Left ventricle myocardium inferior (tissue), 1 donor: ENCODE measurements around the gene PDGFB. TPM values are rescaled to one million over a fixed set of nuclear protein-coding genes. Genes with fewer than 3 reads are reported as not detected.

Experiments used
- DNase-seq: peaks from one replicate; pipeline ENCODE4 v3.0.0-alpha.2; 2020
- H3K27ac ChIP-seq: fragments of 200-600 bp; replicated peaks from 2 replicates; pipeline ENCODE4 v1.8.0; 2021
- H3K27me3 ChIP-seq: fragments of 200-600 bp; 2 replicates; pipeline ENCODE4 v1.8.0; 2021; ENCODE audit warnings: low read depth
- H3K36me3 ChIP-seq: fragments of 200-600 bp; 2 replicates; pipeline ENCODE4 v1.8.0; 2021
- H3K4me1 ChIP-seq: fragments of 200-600 bp; 2 replicates; pipeline ENCODE4 v1.8.0; 2021
- H3K4me3 ChIP-seq: fragments of 200-600 bp; 2 replicates; pipeline ENCODE4 v1.8.0; 2021; ENCODE audit warnings: mild to moderate bottlenecking, moderate library complexity
- H3K9me3 ChIP-seq: fragments of 200-600 bp; replicated peaks from 2 replicates; pipeline ENCODE4 v1.8.0; 2021
- intact Hi-C: fragments of 100-400 bp; cut with micrococcal nuclease; formaldehyde crosslinking; loops from one replicate; pipeline ENCODE4 v1.11.0; 2022
- total RNA-seq: library from RNA; stranded (reverse); fragmentation: NEBNext Ultra II Directional; extraction: Animal tissue kit (Norgen Biotek cat#: 25700); gene quantifications from one replicate; pipeline ENCODE4 v1.2.1, GENCODE V29; 2021
- TF ChIP-seq, protein P1 (sequence below): fragments of 200-600 bp; IDR thresholded peaks from 2 replicates; pipeline ENCODE4 v1.8.0; 2021; ENCODE audit warnings: antibody characterized with exemption, mild to moderate bottlenecking, borderline replicate concordance
- donor health status: DM: no; HTN: yes; CAD: no; lungs with severe emphysema.

PDGFB gene
- total RNA-seq, 1 donor from 2014 or later = 17.2 TPM

DNA sequence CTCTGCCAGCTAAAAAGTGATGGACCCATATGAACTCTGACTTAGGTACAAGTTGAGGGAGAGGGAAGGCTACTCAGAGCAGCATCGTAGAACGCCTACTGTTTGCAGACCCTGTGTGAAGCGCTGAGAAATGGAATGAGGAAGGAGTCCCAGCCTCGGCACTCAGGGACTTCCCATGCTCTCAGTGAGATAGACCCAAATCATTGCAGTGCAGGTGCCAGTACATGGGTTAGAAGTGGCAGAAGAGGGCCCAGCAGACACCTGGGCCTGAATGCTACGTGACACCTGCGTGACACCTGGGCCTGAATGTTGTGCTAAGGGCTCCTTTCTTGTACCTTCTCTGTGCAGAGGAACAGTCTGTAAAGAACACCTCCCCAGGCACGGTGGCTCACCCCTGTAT is 2.6 kb upstream of the PDGFB start:
- Histone ChIP-seq H3K27ac (no peak overlapping the region), H3K4me1 (peaks cover 78% of the 10 kb centered on the region)

DNA sequence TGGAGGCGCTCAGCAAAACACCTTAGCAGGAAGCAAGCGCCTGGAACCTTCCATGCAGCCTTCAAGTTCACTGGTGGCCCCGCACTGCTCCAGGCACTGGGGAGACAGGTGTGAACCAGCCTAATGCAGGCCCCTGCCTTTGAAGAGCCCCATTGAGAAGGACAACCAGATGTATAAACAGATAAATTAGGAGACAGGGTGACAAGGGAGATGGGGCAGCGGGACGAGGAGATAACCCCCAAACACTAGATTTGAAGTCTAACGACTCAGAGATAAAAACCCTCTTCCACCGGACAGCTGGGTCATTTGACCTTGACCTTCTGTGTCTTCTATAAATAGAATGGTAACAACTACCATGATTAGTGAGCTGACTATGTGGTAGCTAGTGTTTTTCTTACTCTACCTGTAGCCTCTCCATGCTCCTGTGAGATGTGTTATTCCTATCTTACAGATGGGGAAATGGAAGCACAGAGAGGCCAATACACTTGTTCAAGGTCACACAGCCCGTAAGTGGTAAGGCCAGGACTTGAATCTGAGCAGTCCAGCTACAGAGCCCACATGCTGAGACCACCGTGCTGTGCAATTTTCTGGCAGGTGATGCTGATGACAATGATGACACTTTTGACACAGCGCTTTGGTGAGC is 2.0 kb upstream of the PDGFB start:
- no peak for DNase-seq
- intact Hi-C loops = no loop called here
- H3K4me1 ChIP-seq = peaks cover 78% of the 10 kb centered on the region
- H3K4me3 ChIP-seq = no peak overlapping the region
- H3K27me3 ChIP-seq = peaks cover 13% of the 10 kb centered on the region
- no peak overlapping the region for H3K27ac ChIP-seq
- TF ChIP-seq, protein P1, sequence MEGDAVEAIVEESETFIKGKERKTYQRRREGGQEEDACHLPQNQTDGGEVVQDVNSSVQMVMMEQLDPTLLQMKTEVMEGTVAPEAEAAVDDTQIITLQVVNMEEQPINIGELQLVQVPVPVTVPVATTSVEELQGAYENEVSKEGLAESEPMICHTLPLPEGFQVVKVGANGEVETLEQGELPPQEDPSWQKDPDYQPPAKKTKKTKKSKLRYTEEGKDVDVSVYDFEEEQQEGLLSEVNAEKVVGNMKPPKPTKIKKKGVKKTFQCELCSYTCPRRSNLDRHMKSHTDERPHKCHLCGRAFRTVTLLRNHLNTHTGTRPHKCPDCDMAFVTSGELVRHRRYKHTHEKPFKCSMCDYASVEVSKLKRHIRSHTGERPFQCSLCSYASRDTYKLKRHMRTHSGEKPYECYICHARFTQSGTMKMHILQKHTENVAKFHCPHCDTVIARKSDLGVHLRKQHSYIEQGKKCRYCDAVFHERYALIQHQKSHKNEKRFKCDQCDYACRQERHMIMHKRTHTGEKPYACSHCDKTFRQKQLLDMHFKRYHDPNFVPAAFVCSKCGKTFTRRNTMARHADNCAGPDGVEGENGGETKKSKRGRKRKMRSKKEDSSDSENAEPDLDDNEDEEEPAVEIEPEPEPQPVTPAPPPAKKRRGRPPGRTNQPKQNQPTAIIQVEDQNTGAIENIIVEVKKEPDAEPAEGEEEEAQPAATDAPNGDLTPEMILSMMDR = no peak
- no peaks in the 10 kb centered on the region for H3K9me3 ChIP-seq
- H3K36me3 ChIP-seq = no peaks in the 10 kb centered on the region

More for the DNA sequence above, 2.6 kb upstream of the PDGFB start:
- TF ChIP-seq, protein P1 = no peak
- DNase-seq = no peak
- intact Hi-C loops = no loop called here
- peaks cover 13% of the 10 kb centered on the region for H3K27me3 ChIP-seq
- H3K9me3 ChIP-seq = no peaks in the 10 kb centered on the region
- H3K4me3 ChIP-seq = no peak overlapping the region
- no peaks in the 10 kb centered on the region for H3K36me3 ChIP-seq

DNA sequence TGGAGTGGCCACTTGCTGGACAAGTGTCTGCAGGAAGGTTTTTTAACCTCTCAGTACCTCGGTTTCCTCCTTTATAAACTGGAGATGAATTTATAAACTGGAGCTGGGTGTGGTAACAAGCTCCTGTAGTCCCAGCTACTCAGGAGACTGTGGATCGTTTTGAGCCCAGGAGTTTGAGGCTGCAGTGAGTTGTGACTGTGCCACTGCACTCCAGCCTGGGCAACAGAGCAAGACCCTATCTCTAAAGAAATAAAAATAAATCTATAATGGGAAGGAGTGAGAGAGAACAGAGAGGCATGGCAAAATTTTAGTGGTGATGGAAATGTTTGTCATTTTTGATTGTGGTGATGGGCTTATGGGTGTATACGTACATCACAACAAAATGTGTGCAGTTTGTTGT is 1.4 kb upstream of the PDGFB start:
- DNase-seq = no peak
- Histone ChIP-seq H3K9me3 (no peaks in the 10 kb centered on the region), H3K27ac (peak overlapping the region; percentile 16), H3K4me3 (no peak overlapping the region), H3K4me1 (peaks cover 84% of the 10 kb centered on the region), H3K36me3 (no peaks in the 10 kb centered on the region), H3K27me3 (peaks cover 13% of the 10 kb centered on the region)
- intact Hi-C loops = no loop called here
- TF ChIP-seq, protein P1 = no peak

DNA sequence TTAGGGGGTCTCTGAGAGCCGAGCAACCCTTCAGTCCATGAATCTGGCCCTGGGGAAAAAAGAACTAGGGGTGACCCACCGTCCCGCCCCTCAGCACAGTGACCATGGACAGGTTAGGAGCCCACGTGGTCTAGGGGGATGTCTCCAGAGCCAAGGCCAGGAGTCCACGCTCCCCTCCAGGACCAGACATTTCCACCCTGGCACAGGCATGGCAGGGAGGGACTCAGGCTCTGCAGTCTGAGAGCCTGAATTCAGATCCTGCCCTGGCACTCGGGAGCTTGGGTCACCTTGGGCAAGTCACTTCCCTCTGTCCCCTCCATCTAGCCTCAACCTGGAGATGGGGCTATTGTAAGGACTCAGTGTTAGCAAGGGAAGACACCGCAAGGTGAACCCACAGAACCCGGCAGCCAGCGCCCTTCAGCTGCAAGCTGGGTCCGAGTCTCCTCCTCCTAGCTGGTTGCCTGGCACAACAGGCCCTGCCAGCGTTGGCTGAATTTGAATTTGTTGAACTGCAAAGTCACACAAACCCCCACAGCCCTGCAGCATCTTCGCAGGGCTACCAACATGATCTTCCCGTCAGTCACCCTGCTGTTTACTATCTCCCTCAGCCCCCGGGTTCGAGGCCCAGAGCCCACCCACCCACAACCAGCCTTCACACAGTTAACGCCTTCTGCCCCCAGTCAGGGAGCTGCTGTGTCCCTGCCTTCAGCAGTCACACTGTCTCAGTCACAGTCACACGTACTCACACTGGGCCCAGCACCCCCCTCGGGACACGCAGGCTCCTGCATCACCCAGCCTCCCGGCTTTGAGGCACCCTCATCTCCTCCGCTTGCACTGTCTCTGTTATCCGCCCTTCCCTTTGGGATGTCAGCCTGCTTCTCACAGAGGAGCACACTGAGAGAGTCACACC is 603 bp upstream of the PDGFB start:
- H3K27me3 ChIP-seq = peaks cover 13% of the 10 kb centered on the region
- DNase-seq = no peak
- TF ChIP-seq, protein P1 = no peak
- H3K4me3 ChIP-seq = peak overlapping the region; percentile 82
- intact Hi-C loops = no loop called here
- H3K9me3 ChIP-seq = no peaks in the 10 kb centered on the region
- peak overlapping the region; percentile 97 for H3K27ac ChIP-seq
- peaks cover 88% of the 10 kb centered on the region for H3K4me1 ChIP-seq
- H3K36me3 ChIP-seq = no peaks in the 10 kb centered on the region

DNA sequence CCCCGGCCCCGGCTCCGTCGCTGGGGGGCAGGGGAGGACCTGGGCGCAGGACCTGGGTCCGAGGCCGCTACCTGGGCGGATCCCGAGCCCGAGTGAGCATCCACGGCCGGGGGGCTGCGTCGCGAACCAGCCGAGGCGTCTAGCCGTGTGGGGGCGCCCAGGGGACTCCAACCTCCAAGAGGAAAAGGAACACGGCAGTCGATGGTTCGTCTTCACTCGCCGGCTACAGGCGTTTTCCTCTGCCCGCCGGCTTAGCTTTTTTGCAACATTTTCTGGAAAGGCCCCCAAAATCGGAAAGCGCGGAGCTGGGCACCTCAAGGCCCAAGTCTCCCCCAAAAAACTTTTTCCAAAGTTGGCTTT is 666 bp downstream of the PDGFB start:
- H3K27me3 ChIP-seq = peaks cover 13% of the 10 kb centered on the region
- H3K4me1 ChIP-seq = peaks cover 88% of the 10 kb centered on the region
- intact Hi-C loops = no loop called here
- H3K36me3 ChIP-seq = no peaks in the 10 kb centered on the region
- TF ChIP-seq, protein P1 = no peak
- H3K4me3 ChIP-seq = peak overlapping the region; percentile 82
- no peak for DNase-seq
- peak overlapping the region; percentile 97 for H3K27ac ChIP-seq
- no peaks in the 10 kb centered on the region for H3K9me3 ChIP-seq
